Measurements from ENCODE around the gene RGS12. TPM values are rescaled to one million over a fixed set of nuclear protein-coding genes. Genes with fewer than 3 reads are reported as not detected.

Gene RGS12
- total RNA-seq, 1 donor from 2014 or later, result 26.3 TPM

DNA sequence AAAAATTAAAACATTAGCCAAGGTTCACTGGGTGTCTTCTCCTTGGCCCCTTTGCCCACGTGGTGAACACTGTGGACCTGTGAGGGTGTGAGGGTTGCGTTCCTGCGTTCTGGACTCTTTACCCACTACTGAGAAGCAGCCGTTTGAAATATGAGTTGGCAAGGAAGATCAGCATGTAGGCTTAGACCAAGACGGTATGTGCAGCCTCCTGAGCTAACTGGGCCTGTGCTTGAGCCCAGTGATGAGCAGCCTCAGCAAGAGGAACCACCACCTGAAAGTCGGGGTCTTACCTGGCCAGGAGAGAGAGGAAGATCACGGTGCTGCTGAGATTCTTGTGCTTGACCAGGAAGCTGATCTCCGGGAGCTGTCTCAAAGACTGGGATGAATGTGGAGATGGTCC lies 19.5 kb downstream of the RGS12 start:
- H3K36me3 ChIP-seq, result peaks cover 0 to 16% of the 10 kb centered on the region in 2 donors
- no peaks in the 10 kb centered on the region for H3K4me1 ChIP-seq
- DNase-seq (ENCODE audit: low spot score in 2 of 2), result no peak
- H3K9me3 ChIP-seq, result no peaks in the 10 kb centered on the region
- no peak overlapping the region for H3K4me3 ChIP-seq
- no peak overlapping the region for H3K27ac ChIP-seq
- TF ChIP-seq, protein P1, sequence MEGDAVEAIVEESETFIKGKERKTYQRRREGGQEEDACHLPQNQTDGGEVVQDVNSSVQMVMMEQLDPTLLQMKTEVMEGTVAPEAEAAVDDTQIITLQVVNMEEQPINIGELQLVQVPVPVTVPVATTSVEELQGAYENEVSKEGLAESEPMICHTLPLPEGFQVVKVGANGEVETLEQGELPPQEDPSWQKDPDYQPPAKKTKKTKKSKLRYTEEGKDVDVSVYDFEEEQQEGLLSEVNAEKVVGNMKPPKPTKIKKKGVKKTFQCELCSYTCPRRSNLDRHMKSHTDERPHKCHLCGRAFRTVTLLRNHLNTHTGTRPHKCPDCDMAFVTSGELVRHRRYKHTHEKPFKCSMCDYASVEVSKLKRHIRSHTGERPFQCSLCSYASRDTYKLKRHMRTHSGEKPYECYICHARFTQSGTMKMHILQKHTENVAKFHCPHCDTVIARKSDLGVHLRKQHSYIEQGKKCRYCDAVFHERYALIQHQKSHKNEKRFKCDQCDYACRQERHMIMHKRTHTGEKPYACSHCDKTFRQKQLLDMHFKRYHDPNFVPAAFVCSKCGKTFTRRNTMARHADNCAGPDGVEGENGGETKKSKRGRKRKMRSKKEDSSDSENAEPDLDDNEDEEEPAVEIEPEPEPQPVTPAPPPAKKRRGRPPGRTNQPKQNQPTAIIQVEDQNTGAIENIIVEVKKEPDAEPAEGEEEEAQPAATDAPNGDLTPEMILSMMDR (IDR thresholded peaks at IDR 0.05), result no peak
- intact Hi-C loops (cut with DNase I), result no loop called here
- no peaks in the 10 kb centered on the region for H3K27me3 ChIP-seq

DNA sequence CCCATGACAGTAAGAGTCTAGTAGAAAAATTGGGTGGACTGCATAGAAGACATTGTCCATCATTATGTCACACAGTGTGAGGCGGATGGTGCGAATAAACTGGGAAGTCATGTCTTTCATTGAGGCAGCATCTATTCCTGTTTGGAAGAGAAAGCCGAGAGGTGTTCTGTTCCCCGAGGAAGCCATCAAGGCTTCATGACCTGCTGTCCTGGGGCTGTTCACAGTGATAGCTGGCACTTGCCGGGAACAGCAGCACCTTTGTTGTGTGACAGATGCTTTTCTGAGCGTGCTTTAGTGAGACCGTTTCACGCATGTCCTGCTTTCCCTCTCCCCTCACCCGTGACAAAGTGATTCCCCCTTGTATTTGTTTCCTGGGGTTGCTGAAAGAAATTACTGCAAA lies 20.3 kb downstream of the RGS12 start:
- Histone ChIP-seq H3K36me3 (peaks cover 0 to 23% of the 10 kb centered on the region in 2 donors), H3K27ac (no peak overlapping the region), H3K4me3 (no peak overlapping the region), H3K9me3 (no peaks in the 10 kb centered on the region), H3K4me1 (no peaks in the 10 kb centered on the region), H3K27me3 (no peaks in the 10 kb centered on the region)
- intact Hi-C loops (cut with DNase I), result no loop called here
- no peak for DNase-seq (ENCODE audit: low spot score in 2 of 2)
- TF ChIP-seq, protein P1 (IDR thresholded peaks at IDR 0.05), result no peak

DNA sequence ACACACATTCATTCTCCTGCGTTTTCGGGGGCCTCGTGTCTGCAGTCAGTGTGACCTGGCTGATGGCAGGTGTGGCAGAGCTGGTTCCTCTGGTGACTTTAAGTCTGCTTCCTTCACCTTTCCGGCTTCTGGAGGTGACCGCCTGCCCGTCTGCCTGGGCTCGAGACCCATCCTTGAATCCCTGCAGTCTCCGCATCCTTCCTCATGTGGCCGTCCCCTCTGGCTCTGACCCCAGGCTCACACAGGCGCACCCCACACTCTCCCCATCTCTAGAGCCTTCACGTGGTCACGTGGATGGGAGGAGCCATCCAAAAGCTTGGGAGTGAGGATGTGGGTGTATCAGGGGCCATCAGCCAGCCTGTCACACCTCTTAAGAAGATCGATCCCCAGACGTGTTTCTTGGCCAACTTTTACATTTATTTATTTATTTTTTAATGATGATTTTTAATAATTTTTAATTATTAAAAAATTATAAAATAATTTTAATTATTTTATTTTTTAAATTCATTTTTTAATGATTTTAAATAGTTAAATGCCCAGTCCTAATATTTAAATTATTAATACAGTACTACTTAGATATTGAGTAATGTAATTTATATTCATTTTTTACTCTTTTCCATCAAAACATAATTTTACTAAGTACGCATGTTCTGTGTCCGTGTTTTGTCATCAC lies 20.9 kb downstream of the RGS12 start:
- TF ChIP-seq, protein P1 (IDR thresholded peaks at IDR 0.05), result no peak
- Histone ChIP-seq H3K36me3 (peaks cover 2 to 27% of the 10 kb centered on the region in 2 donors), H3K4me3 (no peak overlapping the region), H3K27me3 (no peaks in the 10 kb centered on the region), H3K9me3 (no peaks in the 10 kb centered on the region), H3K4me1 (no peaks in the 10 kb centered on the region), H3K27ac (no peak overlapping the region)
- intact Hi-C loops (cut with DNase I), result no loop called here
- DNase-seq (ENCODE audit: low spot score in 2 of 2), result peak in 1 of 2 donors; percentile 39

DNA sequence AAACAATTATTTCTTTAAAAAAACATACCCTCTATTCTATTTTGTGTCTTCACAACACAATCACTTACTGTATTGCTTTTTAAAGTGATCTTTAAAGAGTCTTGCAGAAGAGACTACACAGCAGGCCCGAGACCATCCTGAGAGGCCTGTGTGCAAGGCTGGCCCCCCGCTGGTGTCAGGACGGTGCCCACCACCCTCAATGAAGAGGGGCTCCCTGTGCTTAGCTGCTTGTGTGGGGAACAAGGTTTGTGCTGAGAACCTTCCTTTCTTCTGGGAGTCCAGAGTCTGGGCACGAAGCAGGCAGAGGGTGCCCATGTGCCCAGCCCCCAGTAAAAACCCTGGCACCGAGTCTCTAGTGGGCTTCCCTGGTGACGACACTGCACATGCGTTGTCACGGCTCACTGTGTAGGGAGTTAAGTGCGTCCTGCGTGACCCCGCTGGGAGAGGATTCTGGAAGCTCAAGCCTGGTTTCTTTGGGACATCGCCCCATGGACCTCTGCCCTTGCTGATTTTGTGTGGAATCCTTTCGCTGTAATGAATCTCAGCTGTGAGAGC lies 22.0 kb downstream of the RGS12 start:
- no peak overlapping the region for H3K27ac ChIP-seq
- H3K9me3 ChIP-seq, result no peaks in the 10 kb centered on the region
- H3K4me1 ChIP-seq, result no peaks in the 10 kb centered on the region
- H3K27me3 ChIP-seq, result no peaks in the 10 kb centered on the region
- intact Hi-C loops (cut with DNase I), result no loop called here
- peak in 1 of 2 donors; percentile 39 for DNase-seq (ENCODE audit: low spot score in 2 of 2)
- no peak overlapping the region for H3K4me3 ChIP-seq
- H3K36me3 ChIP-seq, result peaks cover 2 to 27% of the 10 kb centered on the region in 2 donors
- TF ChIP-seq, protein P1 (IDR thresholded peaks at IDR 0.05), result no peak

DNA sequence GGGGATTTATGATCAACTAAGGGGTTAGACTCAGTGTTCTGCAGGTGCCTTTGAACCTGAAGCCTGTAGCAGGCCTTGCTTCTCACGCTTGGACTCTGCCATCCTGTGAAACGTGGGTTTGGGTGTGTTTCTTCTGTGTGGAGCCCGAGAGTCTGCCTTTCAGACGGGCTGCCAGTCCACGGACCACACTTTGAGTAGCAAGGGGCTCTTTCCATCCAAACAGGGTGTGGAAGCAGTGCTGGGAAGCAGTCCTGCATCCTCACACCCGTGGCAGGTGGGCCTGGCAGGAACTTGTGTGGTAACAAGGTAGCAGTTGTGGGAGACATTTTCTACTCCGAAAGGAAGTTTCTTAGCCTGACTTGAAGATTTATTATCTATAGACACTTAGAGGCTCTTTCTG lies 22.7 kb downstream of the RGS12 start:
- peak in 1 of 2 donors; percentile 25 for DNase-seq (ENCODE audit: low spot score in 2 of 2)

More for the DNA sequence above, 22.7 kb downstream of the RGS12 start:
- H3K4me3 ChIP-seq, result no peak overlapping the region
- H3K4me1 ChIP-seq, result no peaks in the 10 kb centered on the region
- peaks cover 2 to 27% of the 10 kb centered on the region in 2 donors for H3K36me3 ChIP-seq
- intact Hi-C loops (cut with DNase I), result no loop called here
- no peaks in the 10 kb centered on the region for H3K27me3 ChIP-seq
- TF ChIP-seq, protein P1 (IDR thresholded peaks at IDR 0.05), result no peak
- H3K27ac ChIP-seq, result no peak overlapping the region
- no peaks in the 10 kb centered on the region for H3K9me3 ChIP-seq
